GM23338 (cell line): ENCODE data around the gene COL4A3. TPM values are rescaled to one million over a fixed set of nuclear protein-coding genes. Genes with fewer than 3 reads are reported as not detected.

Source experiments
- ATAC-seq: fragments of 200-7000 bp; cut with Tn5 transposase; 3 replicates; pipeline ENCODE4 v1.9.1; 2020
- DNase-seq: peaks from one replicate; pipeline ENCODE4 v3.0.0-alpha.2; 2015; ENCODE audit warnings: low spot score
- H2AFZ ChIP-seq: fragments of 200-600 bp; sonication (generic); 2 replicates; pipeline ENCODE4 v1.8.0; 2016; ENCODE audit warnings: antibody characterized with exemption, mild to moderate bottlenecking, moderate library complexity
- H3F3A ChIP-seq: fragments of 200-600 bp; sonication (generic); replicated peaks from 2 replicates; pipeline ENCODE4 v1.8.0; 2017; ENCODE audit warnings: antibody characterized with exemption, mixed run types, low read depth
- H3K27ac ChIP-seq: fragments of 200-600 bp; sonication (generic); 2 replicates; pipeline ENCODE4 v1.6.1; 2016; ENCODE audit warnings: low read depth
- H3K27me3 ChIP-seq: fragments of 200-600 bp; sonication (generic); 2 replicates; pipeline ENCODE4 v1.8.0; 2016; ENCODE audit warnings: mild to moderate bottlenecking, mixed run types, moderate library complexity; ENCODE audit not compliant: insufficient read depth
- H3K36me3 ChIP-seq: fragments of 200-600 bp; sonication (generic); 2 replicates; pipeline ENCODE4 v1.8.0; 2016; ENCODE audit warnings: mild to moderate bottlenecking; ENCODE audit not compliant: insufficient read depth
- H3K4me1 ChIP-seq: fragments of 200-600 bp; sonication (generic); 2 replicates; pipeline ENCODE4 v1.8.0; 2016; ENCODE audit warnings: mild to moderate bottlenecking, moderate library complexity; ENCODE audit not compliant: insufficient read depth
- H3K4me2 ChIP-seq: fragments of 200-600 bp; sonication (generic); 2 replicates; pipeline ENCODE4 v1.7.1; 2017; ENCODE audit warnings: mixed run types
- H3K4me3 ChIP-seq: fragments of 200-600 bp; sonication (generic); 2 replicates; pipeline ENCODE4 v1.6.1; 2016; ENCODE audit warnings: mixed run types
- H3K79me2 ChIP-seq: fragments of 200-600 bp; sonication (generic); replicated peaks from 2 replicates; pipeline ENCODE4 v1.8.0; 2017; ENCODE audit warnings: mild to moderate bottlenecking; ENCODE audit not compliant: insufficient read depth
- H3K9me2 ChIP-seq: fragments of 200-600 bp; sonication (generic); 2 replicates; pipeline ENCODE4 v1.8.0; 2017; ENCODE audit not compliant: insufficient read depth
- H4K20me1 ChIP-seq: fragments of 200-600 bp; sonication (generic); replicated peaks from 2 replicates; pipeline ENCODE4 v1.8.0; 2017; ENCODE audit warnings: mild to moderate bottlenecking; ENCODE audit not compliant: insufficient read depth
- H3K27ac Mint-ChIP-seq: 2 replicates; pipeline ENCODE4 v1.8.0; 2020; ENCODE audit warnings: inconsistent platforms, mild to moderate bottlenecking, moderate library complexity, mixed read lengths
- H3K27me3 Mint-ChIP-seq: 3 replicates; pipeline ENCODE4 v1.8.0; 2022; ENCODE audit warnings: low read depth, mild to moderate bottlenecking, moderate library complexity, mixed read lengths, inconsistent platforms; ENCODE audit not compliant: insufficient read depth, poor library complexity
- H3K36me3 Mint-ChIP-seq: 3 replicates; pipeline ENCODE4 v1.8.0; 2021; ENCODE audit warnings: low read depth, mild to moderate bottlenecking, inconsistent platforms, moderate library complexity, mixed read lengths
- H3K4me1 Mint-ChIP-seq: 3 replicates; pipeline ENCODE4 v1.8.0; 2020; ENCODE audit warnings: mild to moderate bottlenecking, inconsistent platforms, mixed read lengths
- H3K4me3 Mint-ChIP-seq: 3 replicates; pipeline ENCODE4 v1.8.0; 2021; ENCODE audit warnings: moderate library complexity, mild to moderate bottlenecking, inconsistent platforms, mixed read lengths
- H3K9me3 Mint-ChIP-seq: 3 replicates; pipeline ENCODE4 v1.8.0; 2020; ENCODE audit warnings: moderate library complexity, mild to moderate bottlenecking, inconsistent platforms, mixed read lengths
- CREB1 ChIP-seq: fragments of 250-450 bp; sonication (Bioruptor Pico); IDR thresholded peaks from 2 replicates; pipeline ENCODE4 v1.5.0; 2020; ENCODE audit warnings: low read depth, mild to moderate bottlenecking, moderate library complexity
- EZH2 ChIP-seq: fragments of 200-600 bp; sonication (generic); IDR thresholded peaks from one replicate; pipeline ENCODE4 v1.8.0; 2017; ENCODE audit warnings: antibody characterized with exemption, mild to moderate bottlenecking, low read depth; ENCODE audit not compliant: unreplicated experiment
- EZH2phosphoT487 ChIP-seq: fragments of 200-600 bp; sonication (generic); IDR thresholded peaks from one replicate; pipeline ENCODE4 v1.8.1; 2018; ENCODE audit warnings: antibody characterized with exemption; ENCODE audit not compliant: unreplicated experiment
- JUNB ChIP-seq: IDR thresholded peaks from one replicate; pipeline ENCODE4 v1.6.1; 2016; ENCODE audit warnings: antibody characterized with exemption; ENCODE audit not compliant: unreplicated experiment
- NANOG ChIP-seq: IDR thresholded peaks from 2 replicates; pipeline ENCODE4 v1.6.1; 2016; ENCODE audit warnings: antibody characterized with exemption, borderline replicate concordance
- POLR2AphosphoS5 ChIP-seq: IDR thresholded peaks from 2 replicates; pipeline ENCODE4 v1.6.1; 2016; ENCODE audit warnings: antibody characterized with exemption, low read depth
- STAT1 ChIP-seq: IDR thresholded peaks from one replicate; pipeline ENCODE4 v1.6.1; 2016; ENCODE audit warnings: antibody characterized with exemption; ENCODE audit not compliant: unreplicated experiment
- ZNF114 ChIP-seq: fragments of 250-450 bp; sonication (Bioruptor Pico); IDR thresholded peaks from 2 replicates; pipeline ENCODE4 v1.5.0; 2020; ENCODE audit warnings: mild to moderate bottlenecking, moderate library complexity
- polyA plus RNA-seq: library from polyadenylated mRNA; unstranded; fragments of >200 nt; fragmentation: Nextera tagmentation; extraction: Ambion mirVana; gene quantifications from 2 replicates; pipeline ENCODE4 v1.2.1, GENCODE V29; 2016
- total RNA-seq: library from RNA; depleted of rRNA; stranded (reverse); fragments of >200 nt; shearing (Covaris generic); gene quantifications from 2 replicates; pipeline ENCODE4 v1.2.3, GENCODE V29; 2014
- TF ChIP-seq, protein P1 (sequence below): IDR thresholded peaks from one replicate; pipeline ENCODE4 v1.6.1; 2018; ENCODE audit warnings: antibody characterized with exemption; ENCODE audit not compliant: unreplicated experiment

Gene COL4A3
- total and polyA plus RNA-seq, 2 experiments from 2014 or later, result 1.1 to 3.5 TPM

DNA sequence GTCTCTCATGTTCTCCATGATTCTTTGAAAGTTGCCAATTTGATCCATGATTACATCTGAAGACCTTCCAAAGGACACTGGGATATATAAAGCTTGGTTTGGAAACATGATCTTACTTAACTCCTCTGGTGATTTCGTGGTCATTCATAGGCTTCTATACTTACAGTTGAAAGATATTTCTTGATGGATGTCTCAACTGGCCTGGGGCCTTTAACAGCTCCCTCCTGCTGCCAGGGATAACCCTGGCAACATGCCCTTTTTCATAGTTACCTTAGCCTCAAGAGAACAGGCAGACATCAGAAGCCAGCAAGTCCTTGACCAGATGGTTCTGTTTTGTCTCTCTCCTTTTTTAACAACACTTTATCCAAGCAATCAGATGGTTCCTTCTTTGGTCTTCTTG is 137.1 kb downstream of the COL4A3 start:
- no peak overlapping the region for H3K4me3 ChIP-seq
- no peaks in the 10 kb centered on the region for H3K9me3 Mint-ChIP-seq
- no peaks in the 10 kb centered on the region for H3K36me3 ChIP-seq
- 0 out of 2 replicates have a peak, but pooled peaks cover 13% of the 10 kb centered on the region for H3K9me2 ChIP-seq
- H3F3A ChIP-seq, result no peaks in the 10 kb centered on the region
- H3K4me1 Mint-ChIP-seq, result no peaks in the 10 kb centered on the region
- ATAC-seq, result no peak
- no peaks in the 10 kb centered on the region for H3K27me3 Mint-ChIP-seq
- no peak overlapping the region for H3K27ac Mint-ChIP-seq
- no peak overlapping the region for H2AFZ ChIP-seq
- TF ChIP-seq CREB1 (CRISPR knock-in tag) (no peak), JUNB (no peak), EZH2 (no peak), NANOG (no peak), STAT1 (no peak), ZNF114 (CRISPR knock-in tag) (no peak)
- TF ChIP-seq, protein P1, sequence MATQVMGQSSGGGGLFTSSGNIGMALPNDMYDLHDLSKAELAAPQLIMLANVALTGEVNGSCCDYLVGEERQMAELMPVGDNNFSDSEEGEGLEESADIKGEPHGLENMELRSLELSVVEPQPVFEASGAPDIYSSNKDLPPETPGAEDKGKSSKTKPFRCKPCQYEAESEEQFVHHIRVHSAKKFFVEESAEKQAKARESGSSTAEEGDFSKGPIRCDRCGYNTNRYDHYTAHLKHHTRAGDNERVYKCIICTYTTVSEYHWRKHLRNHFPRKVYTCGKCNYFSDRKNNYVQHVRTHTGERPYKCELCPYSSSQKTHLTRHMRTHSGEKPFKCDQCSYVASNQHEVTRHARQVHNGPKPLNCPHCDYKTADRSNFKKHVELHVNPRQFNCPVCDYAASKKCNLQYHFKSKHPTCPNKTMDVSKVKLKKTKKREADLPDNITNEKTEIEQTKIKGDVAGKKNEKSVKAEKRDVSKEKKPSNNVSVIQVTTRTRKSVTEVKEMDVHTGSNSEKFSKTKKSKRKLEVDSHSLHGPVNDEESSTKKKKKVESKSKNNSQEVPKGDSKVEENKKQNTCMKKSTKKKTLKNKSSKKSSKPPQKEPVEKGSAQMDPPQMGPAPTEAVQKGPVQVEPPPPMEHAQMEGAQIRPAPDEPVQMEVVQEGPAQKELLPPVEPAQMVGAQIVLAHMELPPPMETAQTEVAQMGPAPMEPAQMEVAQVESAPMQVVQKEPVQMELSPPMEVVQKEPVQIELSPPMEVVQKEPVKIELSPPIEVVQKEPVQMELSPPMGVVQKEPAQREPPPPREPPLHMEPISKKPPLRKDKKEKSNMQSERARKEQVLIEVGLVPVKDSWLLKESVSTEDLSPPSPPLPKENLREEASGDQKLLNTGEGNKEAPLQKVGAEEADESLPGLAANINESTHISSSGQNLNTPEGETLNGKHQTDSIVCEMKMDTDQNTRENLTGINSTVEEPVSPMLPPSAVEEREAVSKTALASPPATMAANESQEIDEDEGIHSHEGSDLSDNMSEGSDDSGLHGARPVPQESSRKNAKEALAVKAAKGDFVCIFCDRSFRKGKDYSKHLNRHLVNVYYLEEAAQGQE, result no peak
- no peaks in the 10 kb centered on the region for H3K79me2 ChIP-seq
- no peaks in the 10 kb centered on the region for H3K27me3 ChIP-seq
- H3K4me1 ChIP-seq, result no peaks in the 10 kb centered on the region
- H3K4me3 Mint-ChIP-seq, result no peak overlapping the region
- H3K4me2 ChIP-seq, result no peak overlapping the region
- no peaks in the 10 kb centered on the region for H3K36me3 Mint-ChIP-seq
- DNase-seq, result no peak
- no peaks in the 10 kb centered on the region for H4K20me1 ChIP-seq
- no peak overlapping the region for H3K27ac ChIP-seq

DNA sequence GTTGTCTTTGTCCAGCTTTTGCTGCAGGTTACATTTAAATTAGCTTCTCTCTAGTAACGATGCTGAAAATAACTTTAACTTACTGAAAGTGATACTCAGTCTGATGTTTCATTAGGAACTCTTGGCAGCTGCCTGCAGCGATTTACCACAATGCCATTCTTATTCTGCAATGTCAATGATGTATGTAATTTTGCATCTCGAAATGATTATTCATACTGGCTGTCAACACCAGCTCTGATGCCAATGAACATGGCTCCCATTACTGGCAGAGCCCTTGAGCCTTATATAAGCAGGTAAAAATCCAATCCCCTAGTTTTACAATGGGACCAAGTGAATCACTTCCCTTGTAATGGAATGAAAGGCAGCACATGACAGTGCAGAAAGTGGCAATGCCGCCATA is 144.4 kb downstream of the COL4A3 start:
- H3K27ac Mint-ChIP-seq, result no peak overlapping the region
- H3K9me2 ChIP-seq, result 0 out of 2 replicates have a peak, but pooled peaks cover 6% of the 10 kb centered on the region
- no peaks in the 10 kb centered on the region for H4K20me1 ChIP-seq
- H2AFZ ChIP-seq, result no peak overlapping the region
- no peaks in the 10 kb centered on the region for H3K27me3 ChIP-seq
- TF ChIP-seq NANOG (no peak), EZH2 (no peak), POLR2AphosphoS5 (no peak), CREB1 (CRISPR knock-in tag) (no peak), JUNB (no peak), ZNF114 (CRISPR knock-in tag) (no peak), EZH2phosphoT487 (no peak)
- no peak overlapping the region for H3K4me3 ChIP-seq
- H3K36me3 Mint-ChIP-seq, result no peaks in the 10 kb centered on the region
- no peaks in the 10 kb centered on the region for H3K79me2 ChIP-seq
- no peaks in the 10 kb centered on the region for H3K9me3 Mint-ChIP-seq
- no peak for ATAC-seq
- no peak overlapping the region for H3K4me3 Mint-ChIP-seq
- peaks cover 11% of the 10 kb centered on the region for H3K4me1 Mint-ChIP-seq
- H3K27ac ChIP-seq, result no peak overlapping the region
- H3F3A ChIP-seq, result no peaks in the 10 kb centered on the region
- no peak overlapping the region for H3K4me2 ChIP-seq
- H3K36me3 ChIP-seq, result no peaks in the 10 kb centered on the region
- DNase-seq, result no peak
- peaks cover 3% of the 10 kb centered on the region; the same call in 1 of the 2 replicates for H3K4me1 ChIP-seq
- peaks cover 1% of the 10 kb centered on the region for H3K27me3 Mint-ChIP-seq
